ENCODE data around the gene SERPINB2.

GRCh38 chr18:63897072-63897471 lies 9.6 kb downstream of the SERPINB2 start:
- no peak for TF ChIP-seq CTCF (conservative IDR thresholded peaks at IDR 0.05; ENCODE audit: low read depth, low read length)
- no peak for TF ChIP-seq EZH2 (IDR thresholded peaks at IDR 0.05; ENCODE audit: borderline replicate concordance, low read depth, low read length, poor library complexity, severe bottlenecking)
